HG03460 (cell line): ENCODE results near the gene HLF.
A peak's percentile ranks its signal among the peaks of the same experiment; 100 is the strongest.

ENCODE experiments used
- ATAC-seq: cut with Tn5 transposase; IDR thresholded peaks from one replicate; pipeline ENCODE4 v1.9.1; 2021; ENCODE audit not compliant: unreplicated experiment

HLF gene

GRCh38 chr17:55289978-55290377 is 25.2 kb downstream of the HLF start:
- ATAC-seq = no peak

GRCh38 chr17:55290492-55291113 is 25.8 kb downstream of the HLF start:
- no peak for ATAC-seq

DNA sequence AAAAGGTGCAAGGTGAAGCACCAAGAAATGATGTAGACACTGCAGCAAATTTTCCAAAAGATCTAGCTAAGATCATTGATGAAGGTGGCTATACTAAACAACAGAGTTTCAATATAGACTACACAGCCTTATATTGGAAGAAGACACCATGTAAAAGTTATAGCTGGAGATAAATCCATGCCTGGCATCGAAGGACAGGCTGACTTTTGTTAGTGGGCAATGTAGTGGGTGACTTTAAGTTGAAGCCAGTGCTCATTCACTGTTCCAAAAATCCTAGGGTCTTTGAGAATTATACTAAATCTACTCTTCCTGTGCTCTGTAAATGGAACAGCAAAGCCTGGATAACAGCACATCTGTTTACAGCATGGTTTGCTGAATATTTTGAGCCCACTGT is 26.4 kb downstream of the HLF start:
- no peak for ATAC-seq

GRCh38 chr17:55292094-55292493 is 27.3 kb downstream of the HLF start:
- ATAC-seq = no peak

DNA sequence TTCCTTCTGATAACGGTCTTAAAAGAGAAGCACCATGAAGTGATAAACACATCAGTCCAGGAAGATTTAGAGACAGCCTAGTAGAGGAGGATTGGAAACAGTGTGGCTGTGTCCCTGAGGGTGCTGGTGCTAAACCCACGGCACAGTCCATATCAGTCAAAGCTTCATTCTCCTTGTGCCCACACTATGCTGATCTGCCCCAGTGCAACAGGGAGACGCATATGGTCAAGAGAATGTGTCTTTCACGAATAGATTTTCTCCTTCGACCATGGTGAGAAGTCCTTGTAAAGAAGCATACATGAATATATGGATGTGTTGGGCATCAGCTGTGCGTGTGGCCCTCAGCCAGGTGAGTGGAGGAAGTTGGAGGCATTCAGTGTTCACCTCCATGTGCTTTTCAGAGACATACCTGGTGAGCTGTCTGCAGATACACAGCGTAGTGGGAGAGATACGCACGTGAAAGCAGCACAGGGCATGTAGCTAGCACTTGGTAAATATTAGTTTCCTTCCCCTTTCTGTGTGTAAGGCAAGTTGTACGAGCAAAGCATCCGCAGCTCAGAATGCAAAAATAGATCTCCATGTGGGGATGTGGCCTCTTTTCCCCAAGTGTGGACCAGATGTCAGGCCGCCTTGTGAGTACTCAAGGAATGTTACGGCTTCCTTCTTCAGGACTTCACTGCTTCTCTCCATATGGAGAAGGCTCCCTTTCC is 29.4 kb downstream of the HLF start:
- ATAC-seq = no peak

DNA sequence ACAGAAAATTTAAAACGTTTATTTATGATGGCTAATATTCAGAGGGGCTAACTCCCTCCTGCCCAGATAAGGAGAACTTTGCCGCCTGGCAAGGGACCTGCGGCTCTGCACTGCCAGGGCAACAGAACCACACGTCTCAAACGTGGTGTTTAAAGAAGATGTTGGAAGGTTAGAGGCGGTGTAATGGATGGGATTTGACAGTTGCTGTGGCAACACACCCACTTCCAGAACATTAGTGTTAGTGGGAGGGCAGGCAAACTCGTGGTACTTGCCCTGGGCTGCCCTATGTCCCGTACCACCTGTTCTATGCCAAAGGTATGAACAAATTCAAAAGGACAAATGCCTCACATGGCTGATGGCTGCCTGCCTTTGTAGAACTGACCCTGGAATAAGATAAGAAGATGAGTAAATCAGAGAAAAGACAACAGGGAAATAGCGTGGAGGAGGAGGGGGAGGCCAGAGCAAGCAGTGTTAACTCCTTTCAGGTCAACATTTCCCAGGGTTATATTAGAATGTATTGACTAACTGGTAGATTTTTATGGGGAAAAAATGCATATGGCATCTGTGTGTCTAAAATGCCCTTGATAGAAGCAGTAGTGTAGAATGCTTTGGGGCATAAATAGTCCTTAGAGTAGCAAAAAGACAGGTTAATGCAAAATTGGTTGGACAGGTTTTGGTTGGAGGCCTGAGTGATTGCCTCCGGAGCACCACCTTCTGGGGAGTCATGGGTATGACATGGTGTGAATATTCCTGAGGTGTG is 30.8 kb downstream of the HLF start:
- ATAC-seq = peak; percentile 85

GRCh38 chr17:55296171-55296695 is 31.5 kb downstream of the HLF start:
- no peak for ATAC-seq

GRCh38 chr17:55296699-55297098 is 31.9 kb downstream of the HLF start:
- no peak for ATAC-seq

DNA sequence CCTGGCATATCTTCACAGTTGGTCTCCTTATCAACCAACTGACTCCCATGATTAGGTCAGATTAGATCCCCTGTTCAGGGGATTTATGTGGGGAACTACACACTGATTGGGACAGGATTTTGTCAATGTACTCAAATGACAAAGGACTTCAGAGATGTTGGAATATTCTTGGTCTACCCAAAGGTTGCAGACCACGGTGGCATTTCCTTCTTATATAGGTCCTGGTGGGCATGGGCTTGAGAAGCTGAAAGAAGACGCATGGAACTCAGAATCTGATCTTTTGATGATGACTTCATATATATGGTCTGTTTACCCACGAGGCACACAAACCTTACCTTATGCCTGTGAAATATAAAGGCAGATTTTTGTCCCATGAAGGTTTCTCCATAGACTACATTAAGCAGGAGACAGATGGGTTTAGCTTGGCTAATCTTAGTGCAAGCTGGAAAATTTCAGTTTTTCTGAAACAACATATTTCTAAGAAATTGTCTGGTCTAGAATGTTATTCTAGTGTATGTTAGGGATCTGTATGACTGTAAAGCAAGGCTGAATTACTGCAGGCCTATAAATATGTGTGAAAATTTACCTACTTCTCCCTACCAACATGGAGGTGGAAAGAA is 33.5 kb downstream of the HLF start:
- ATAC-seq = no peak

DNA sequence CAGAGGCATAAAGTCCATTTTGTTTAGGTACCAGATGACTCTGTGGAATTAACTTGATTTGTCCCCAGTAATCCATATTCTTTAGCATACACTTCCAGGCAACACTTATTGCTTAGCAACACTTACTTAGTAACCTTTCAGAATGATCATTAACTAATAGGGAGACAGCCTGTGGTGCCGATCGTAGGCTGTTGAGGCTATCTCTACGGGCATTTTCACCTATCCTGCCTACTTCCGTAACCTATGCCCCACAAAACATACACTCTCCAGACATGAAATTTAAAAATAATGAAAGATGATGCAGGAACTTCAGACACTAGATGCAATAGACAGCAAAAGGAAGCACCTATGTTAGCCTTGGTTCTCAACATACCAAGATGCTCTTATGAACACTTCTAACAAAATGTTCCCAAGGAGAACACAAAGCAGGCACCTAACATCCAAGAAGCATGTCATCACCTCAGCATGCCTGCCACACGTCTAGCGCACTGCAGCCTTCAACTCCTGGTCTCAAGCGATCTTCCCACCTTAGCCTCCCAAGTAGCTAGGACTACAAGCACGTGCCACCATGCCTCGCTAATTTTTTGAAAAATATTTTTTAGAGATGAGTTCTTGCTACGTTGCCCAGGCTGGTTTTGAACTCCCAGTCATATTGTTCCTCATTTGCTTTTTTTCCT is 34.5 kb downstream of the HLF start:
- no peak for ATAC-seq

DNA sequence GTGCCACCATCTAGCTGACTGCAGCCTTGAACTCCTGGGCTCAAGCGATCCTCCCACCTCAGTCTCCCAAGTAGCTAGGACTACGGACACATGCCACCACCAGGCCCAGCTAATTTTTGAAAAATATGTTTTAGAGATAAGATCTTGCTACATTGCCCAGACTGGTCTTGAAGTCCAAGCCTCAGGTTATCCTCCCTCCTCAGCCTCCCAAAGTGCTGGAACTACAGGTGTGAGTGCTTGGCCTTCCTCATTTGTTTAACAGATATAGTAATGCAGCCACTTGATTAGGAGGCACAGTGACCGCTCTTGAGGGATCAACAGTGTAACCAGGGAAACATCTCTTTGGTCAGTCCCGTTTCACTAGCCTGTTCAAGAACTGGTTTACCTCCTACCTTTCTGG is 35.1 kb downstream of the HLF start:
- no peak for ATAC-seq

DNA sequence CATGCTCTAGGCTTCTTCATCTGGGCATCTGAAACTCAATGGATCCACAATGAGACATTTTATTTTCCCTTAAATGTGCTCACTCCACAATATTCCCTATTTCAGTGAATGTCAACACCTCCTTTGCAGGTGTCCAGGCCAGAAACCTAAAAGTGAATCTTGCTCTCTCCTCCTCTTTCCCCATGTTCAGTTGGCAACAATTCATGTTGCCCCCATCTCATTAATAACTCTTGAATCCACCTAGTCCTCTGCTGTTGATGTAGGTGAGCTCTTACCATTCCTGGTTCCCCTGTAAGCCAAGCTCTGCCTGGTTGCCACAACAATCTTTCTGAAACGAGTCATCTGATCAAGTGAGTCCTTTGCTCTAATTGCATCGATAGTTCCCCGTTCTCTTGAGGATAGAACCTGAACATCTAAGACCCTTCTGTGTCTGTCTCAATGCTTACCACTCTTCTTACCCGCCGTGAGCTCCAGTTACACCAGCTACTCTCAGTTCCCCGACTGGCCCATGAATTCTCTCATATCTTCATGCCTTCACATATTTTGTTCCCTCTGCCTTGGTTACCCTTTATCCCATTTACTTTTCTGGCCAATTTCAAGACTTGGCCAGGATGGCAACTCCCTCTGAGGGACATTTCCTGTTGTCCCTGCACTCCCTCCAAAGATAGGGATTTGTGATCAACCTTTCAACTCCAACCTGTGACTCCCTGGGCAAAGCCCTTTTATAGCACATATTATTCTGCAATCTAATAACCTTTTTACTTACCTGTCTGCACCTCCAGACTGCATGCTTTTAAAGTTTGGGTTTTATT is 35.9 kb downstream of the HLF start:
- ATAC-seq = no peak

GRCh38 chr17:55301521-55302406 is 37.0 kb downstream of the HLF start:
- no peak for ATAC-seq

- no peak for ATAC-seq
These were observed 37.6 kb downstream of the HLF start for GRCh38 chr17:55302407-55302787.

DNA sequence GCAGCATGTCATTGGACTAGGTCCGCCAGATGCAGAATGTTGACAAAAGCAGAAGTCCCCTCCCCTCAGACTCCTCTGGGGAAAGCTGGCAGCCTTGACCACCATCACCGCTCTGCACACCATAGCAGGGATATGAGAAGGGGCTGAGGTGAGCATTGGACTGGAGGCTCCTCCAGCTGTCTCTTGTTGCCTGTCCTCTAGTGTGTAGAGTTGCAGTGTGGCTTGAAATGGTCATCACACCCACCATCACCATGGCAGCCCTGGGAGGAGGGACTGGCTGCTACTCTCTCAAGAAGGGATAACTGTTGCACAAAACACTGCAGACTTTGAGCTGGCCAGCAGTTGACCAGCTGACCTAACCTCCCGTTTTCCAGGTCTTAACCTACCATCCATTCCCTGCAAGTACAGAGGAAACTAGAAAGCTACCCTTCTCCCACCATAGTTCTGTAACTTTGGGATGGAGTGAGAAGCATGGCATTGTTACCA is 38.3 kb downstream of the HLF start:
- no peak for ATAC-seq

DNA sequence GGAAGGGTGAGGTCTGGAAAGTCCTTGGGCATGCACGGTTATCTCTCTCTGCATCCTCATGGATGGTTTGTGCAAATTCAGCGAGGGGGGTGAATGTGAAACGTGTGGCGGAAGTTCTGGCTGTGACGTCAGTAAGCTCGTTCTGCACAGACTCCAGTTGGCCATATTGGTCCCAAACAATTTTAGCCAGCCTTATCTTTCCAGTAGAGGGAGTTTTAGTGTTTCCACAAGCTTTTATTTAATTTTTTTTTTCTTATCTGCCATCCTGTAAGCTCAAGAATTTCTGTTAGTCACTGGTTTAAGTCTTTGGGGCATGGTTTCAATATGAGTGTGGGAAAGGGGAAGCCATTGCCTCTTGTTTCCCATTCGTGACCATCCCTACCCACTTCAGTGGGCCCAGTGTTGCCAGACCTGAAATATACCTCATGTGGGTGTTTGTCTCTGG is 39.0 kb downstream of the HLF start:
- ATAC-seq = no peak

DNA sequence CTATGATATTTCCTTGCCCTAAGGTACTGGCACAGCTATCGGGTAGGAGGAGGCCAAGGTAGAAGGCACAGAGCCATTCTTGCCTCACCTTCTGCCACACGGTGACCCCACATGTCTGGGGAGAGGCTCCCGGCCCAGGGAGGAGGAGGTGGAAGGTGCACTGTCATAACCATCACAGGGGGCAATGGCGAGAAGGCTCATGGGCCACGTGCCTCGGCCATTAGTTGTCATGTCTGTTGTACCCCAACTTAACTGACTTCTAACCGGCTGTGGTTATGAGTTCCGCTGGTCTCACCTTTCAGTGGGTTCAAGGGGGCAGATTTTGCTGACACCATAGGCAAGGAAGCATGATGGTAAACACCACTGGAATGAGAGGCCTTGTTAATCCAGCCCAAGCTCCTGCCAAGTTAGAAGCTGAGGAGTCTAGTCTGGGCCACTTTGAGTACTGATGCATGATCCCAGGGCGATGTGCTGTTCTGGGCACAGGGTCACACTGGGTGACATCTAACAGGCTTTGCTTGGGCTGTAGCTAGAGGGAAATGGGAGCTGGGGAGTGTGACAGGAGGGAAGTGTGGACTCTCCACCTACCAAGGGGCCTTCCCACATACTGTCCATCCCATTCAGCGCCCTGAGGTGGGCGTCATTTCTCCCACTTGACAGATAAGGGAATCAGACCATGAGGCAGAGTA is 39.6 kb downstream of the HLF start:
- ATAC-seq = no peak

- no peak for ATAC-seq
These were observed 40.7 kb downstream of the HLF start for GRCh38 chr17:55305321-55306087.
